ENCODE results near the gene COX11.
A peak's percentile ranks its signal among the peaks of the same experiment; 100 is the strongest.

Gene COX11, protein sequence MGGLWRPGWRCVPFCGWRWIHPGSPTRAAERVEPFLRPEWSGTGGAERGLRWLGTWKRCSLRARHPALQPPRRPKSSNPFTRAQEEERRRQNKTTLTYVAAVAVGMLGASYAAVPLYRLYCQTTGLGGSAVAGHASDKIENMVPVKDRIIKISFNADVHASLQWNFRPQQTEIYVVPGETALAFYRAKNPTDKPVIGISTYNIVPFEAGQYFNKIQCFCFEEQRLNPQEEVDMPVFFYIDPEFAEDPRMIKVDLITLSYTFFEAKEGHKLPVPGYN

DNA sequence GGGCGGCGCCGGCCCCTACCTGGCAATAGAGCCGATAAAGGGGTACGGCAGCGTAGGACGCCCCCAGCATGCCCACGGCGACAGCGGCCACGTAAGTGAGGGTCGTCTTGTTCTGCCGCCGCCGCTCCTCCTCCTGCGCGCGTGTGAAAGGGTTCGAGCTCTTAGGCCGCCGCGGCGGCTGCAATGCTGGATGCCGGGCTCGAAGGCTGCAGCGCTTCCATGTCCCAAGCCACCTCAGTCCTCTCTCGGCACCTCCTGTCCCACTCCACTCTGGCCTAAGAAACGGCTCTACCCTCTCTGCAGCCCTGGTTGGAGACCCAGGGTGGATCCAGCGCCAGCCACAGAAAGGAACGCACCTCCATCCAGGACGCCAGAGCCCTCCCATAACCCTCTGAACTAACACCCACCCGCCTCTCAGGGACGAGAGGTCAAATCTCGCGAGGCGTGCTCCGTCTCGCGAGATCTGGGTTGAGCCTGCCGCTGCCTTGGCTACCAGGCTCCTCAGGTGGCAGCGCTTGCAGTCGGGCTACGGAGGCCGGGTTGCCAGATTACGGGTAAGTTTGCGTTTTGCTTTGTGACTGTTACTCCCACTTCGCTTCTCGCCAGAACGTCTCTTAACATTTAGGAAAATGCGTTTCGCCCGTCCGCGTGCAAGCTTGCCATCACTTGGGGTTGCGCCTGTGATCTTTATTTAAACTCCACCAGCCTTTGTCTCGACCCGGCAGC lies at the start of gene COX11, which contains the start of gene STXBP4:
Gene COX11, minus strand, starts transcription at position 393 of the 726 bp plus-strand sequence. Its CDS starts 8 bp downstream, at position 385.
Gene STXBP4, plus strand, starts transcription at position 504 of the 726 bp plus-strand sequence. CDS start 17,455 bp downstream, outside the sequence.
- DNase-seq, result peak; percentile 92

DNA sequence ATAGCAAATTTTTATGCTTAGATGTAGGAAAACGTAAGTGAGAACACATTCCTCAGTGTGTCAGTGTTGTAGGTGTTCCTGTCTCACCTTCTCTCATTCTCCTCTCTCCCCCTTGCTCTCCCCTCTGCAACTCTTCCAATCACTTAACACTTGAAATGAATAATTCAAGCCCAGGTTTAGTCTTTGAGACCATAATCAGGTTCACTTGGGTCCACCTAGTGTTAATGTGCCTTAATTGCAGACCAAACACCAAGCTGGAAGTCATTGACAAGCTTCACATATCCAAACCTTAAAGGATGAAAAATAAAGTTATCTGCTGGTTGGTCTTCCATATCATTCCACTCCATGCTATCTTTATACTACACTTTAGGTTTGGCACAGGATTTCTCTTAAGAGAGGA lies 37.1 kb upstream of the COX11 start:
- no peak for DNase-seq

DNA sequence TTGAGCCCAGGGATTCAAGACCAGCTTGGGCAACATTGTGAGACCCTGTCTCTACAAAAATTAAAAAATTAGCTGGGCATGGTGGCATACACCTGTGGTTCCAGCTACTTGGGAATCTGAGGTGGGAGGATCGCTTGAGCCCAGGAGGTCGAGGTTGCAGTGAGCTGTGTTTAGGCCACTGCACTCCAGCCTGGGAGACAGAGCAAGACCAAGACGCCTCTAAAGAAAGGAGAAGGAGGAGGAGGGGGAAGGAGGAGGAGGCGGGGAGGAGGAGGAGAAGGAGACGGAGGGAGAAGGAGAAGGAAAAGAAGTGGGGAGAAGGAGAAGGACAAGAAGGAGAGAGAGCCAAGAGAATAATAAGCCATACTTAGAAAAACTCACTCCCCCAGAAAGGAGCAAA lies 36.0 kb upstream of the COX11 start:
- DNase-seq, result no peak

DNA sequence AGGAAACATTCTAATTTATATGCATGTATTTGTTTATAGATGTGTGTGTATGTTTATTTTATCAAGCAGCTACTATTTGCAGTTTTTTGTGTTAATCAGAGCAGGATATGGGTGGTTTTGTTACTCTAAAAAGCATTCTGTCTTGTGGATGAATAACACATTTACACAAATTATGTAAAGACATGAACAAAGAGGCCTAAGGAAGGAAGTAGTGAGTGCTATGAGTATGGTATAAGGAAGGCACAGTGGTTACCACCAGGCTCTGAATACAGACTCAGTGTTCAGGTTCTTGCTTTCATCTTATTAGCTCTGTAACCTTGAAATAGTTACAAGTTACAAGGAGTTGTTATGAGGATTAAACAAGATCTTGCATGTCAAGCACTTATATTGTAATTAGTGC lies 34.0 kb upstream of the COX11 start:
- DNase-seq, result no peak

DNA sequence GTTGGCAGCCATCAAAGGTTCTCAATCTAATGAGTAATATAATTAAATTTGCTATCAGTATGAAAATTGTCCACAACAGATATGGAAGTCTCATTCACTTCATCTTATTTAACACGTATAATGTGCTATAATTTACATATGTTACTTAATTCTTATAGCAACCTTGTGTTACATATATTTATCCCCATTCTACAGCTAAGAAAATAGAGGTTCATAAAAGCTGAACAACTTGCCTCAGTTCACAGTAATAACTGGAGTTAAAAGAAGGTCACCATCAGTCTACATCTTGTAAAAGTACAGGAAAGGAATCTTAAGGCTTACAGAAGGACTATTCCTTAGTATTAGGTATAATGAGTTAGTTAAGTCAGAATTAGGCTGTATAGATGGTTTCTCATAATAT lies 28.0 kb upstream of the COX11 start:
- no peak for DNase-seq

DNA sequence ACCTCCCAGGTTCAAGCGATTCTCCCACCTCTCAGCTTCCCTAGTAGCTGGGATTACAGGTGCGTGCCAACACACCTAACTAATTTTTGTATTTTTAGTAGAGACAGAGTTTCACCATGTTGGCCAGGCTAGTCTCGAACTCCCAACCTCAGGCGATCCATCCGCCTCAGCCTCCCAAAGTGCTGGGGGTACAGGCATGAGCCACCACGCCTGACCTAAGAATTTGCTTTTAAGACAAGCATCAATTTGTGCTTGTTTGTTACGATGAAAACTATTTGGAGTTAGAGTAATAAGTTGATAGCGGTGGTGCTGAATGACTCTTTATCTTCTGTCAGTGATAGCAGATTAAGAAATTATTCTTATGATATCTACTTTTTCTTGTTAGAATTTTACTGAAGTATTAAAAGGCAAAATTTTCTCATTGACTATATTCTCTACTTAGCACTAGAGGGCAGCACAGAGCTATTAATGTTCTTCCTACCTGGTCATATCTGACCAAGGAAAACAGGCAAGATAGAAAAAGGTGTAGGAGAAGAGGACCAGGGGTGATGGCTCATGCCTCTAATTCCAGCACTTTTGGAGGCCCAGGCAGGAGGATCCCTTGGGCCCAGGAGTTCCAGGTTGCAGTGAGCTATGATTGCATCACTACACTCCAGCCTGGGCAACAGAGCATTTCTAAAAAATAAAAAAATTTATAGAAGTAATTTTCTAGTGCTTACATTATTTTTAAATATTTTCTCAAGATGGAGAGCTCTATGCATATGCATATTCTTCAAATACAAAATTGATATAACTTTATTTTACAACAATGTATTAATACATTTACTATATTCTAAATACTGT lies 24.6 kb upstream of the COX11 start:
- no peak for DNase-seq

DNA sequence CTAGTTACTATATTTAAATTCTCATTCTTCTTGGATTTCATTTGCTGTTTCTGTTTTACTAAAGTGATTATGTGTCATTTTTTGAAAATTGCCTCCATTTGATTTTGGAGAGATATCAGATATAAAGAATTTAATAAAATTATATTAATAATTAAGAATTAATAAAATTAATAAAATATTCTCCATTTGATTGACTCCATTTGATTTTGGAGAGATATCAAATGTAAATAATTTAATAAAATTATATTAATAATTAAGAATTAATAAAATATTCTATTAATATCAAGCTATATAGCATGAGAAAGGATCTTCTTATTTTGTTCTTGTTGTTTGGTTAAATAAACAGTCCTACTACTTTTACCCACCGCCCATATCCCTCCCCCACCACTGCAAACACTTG lies 23.1 kb upstream of the COX11 start:
- no peak for DNase-seq

DNA sequence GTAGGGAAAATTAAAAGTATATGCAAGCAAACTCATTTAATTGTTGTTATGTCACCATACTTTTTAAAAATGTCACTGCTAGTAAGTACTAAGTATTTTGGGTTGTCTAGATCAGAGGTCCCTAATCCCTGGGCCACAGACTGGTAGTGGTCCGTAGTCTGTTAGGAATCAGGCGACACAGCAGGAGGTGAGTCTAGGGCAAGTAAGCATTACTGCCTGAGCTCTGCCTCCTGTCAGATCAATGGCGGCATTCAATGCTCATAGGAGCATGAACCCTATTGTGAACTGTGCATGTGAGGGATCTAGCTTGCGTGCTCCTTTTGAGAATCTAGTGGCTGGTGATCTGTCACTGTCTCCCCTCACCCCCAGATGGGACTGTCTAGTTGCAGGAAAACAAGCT lies 21.7 kb upstream of the COX11 start:
- DNase-seq, result no peak

DNA sequence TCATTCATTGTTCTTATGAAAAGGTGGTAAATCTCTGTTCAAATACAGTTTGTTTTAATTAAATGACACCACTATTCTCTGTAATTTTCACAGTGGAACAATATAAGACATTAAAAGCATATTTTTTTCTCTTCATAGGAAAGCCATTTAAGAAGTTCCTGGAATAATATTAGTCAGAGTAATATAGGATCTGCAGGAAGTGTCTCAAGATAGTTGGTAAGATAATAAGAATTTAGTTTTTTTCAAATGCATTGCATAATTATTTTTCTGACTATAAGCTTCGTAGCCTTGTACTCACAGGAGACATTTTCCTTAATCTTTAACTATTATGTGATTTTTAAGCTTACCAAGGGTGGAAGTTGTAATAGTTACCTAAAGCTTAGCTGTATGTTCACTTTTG lies 17.0 kb upstream of the COX11 start:
- no peak for DNase-seq

DNA sequence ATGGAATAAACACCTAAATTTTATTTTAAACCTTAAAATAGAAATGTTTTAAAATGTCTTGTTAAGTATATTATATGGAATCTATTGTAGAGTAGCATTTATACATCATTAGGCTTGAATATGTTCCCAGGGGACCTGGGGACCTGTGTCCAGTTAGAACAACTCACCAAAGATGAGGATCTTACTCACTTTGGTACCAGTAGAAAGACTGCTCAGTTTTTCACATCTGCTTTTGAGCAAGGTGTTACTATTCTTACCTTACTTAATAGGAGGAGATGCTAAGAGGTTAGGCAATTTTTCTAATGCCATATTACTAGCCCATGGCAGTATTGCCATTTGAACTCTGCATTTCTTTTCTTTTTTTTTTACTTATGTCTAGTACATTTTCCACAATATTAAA lies 14.8 kb upstream of the COX11 start:
- DNase-seq, result no peak

DNA sequence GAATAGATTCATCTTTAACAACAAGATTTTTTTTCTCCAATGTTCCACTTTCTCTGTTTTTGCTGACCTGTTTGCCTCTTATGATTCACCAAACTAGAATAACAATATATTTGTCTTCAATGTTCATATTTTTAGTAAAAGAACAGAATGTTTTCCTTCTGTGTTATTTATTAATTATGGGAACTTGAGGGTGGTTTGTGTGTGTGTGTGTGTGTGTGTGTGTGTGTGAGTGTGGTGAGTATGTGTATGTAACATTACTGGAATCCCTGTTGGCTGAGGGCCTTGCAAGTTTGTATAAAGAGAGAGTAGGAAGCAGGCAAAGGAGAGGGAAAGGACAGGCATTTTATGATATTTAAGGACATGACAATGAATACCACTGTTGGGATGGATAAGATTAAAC lies 13.9 kb upstream of the COX11 start:
- DNase-seq, result no peak

DNA sequence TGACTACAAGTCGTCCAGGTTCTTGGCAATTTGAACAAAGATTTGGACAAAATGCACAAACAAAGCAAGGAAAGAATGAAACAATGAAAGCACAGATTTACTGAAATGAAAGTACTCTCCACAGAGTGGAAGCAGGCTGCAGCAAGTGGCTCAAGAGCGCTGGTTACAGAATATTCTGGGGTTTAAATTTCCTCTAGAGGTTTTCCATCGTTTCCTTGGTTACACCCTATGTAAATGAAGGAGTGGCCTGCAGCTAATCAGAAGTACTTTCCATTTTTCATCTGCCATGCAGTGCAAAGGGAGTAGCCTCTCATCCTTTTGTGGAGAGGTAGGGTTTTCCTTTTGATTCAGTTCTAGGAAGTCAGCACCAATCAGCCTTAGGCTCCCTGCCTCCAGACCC lies 11.9 kb upstream of the COX11 start:
- DNase-seq, result no peak

DNA sequence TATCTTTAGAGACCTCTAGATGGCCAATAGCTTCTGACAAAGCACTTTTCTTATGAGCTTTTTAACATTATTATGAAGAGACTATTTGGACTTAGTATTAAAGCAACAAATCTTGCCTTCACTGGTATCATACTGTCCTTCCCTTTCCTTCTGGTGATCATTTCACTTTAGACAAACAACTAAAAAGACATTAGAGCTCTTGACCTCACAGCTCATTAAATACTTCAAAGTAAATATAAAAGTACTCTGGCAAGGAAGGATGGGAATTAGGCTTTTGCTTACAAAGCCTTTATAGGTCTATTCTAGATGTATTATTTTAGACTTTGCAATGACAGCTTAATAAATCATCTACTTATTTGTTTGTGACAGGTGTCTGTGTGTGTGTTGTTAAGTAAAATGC lies 11.2 kb upstream of the COX11 start:
- DNase-seq, result no peak

DNA sequence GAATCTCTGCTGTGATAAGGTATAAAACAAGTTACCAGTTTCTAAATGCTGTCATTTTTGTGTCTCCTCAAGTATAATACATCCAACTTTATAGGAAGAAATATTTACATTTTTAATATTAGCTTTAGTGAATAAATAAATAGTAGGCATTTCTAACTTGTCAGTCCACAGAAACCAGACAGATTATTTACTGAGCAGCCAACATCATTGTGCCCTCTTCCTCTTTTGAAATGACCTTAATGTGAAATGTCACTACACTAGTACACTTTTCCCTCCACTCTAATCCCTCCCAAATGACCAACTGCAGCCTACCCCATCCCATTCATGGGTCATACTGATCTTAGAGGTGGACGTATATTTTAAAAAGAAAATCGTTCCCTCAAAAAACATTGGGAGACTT lies 9.3 kb upstream of the COX11 start:
- DNase-seq, result no peak

DNA sequence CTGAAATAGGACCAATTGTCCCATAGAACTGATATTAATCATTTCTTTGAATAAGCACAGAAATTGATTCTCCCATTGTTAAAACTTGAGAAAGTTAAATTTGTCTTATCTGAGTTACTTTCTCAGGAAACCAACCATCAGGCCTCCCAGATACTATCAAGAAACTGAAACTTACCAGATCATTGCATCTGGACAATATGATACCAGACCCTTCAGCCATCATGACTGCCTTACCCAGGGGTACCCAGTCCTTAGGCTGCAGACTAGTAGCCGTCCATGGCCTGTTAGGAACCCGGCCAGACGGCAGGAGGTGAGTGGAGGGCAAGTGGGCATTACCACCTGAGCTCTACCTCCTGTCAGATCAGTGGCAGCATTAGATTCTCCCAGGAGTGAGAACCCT lies 7.9 kb upstream of the COX11 start:
- DNase-seq, result no peak

DNA sequence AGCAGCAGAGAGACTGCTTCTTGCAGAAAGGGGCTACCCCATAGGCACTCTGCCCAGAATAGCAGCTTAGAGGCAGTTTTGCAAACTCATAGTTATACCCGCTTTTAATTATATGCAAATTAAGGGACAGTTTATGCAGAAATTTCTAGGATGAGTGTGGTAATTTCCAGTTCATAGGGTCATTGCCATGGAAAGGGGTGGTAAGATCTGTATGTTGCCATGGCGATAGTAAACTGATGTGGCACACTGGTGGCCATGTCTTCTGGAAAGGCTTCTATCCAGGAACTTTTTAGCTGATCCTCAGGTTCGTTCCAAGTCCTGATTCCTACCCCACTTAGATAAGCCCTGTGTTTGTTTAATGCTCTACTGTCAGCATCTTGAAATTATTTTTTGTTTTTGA lies 6.3 kb upstream of the COX11 start:
- no peak for DNase-seq

DNA sequence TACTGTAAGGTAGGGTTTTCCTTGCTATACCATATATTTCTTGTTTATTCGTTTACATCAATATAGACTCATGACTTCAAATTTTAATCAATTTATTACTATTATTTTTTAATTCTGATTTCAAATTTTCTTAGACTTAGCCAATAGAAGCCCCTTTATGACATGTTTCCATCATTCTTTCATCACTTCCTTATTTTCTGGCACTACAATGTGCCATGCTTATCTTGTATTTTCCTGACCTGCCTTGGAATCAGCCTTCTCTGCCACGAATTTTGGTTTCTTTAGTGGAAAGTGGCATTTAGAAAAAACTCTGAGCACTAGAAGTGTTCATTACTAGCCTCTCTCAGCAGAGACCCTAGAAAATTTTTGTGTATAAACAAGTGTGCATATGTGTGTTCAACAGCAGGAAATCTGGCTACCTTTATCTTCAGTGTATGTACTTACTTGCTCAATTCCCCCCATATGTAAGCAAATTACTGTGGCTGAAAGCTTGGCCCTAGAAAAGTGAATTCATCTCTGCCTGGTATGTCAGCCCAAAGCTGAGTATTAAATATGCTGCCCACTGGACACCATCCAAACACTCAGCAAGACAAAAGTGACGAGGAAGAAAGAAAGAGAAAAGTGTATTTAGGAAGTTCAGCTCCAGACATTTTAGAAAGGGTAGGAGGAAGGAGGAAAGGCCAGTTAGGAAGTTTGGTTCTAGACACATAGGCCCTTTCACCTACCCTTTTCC lies 4.1 kb upstream of the COX11 start:
- DNase-seq, result no peak

DNA sequence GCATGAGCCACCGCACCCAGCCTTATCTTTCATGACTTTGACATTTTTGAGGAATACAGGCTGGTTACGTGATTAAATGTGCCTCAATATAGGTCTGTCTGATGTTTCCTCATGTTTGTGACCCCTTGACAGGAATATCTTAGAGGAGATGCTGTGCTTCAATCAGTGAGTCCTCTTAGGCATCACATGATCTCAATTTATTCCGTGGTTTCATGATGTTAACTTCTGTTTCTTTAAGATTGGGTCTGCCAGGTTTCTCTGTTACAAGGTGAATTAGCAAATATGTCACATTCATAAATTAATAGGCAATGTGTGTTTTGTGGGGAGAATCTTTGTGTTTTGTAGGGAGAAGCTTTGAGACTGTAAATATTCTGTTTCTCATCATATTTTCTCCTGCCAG lies 3.4 kb upstream of the COX11 start:
- DNase-seq, result no peak

DNA sequence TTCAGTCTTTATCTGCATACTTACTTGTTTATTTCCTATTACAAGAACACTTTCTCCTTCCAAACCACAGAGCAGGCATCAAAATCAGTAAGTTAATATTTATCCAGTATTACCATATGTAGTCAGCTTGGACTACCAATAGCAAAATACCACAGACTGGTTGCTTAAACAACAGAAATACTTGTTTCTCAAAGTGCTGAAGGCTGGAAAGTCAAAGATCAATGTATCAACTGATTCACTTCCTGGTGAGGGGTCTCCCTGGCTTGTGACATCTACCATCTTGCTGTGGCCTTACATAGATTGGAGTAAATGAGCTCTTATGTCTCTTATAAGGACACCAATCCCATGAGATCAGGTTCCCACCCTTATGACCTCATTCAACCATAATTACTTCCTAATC lies 2.7 kb upstream of the COX11 start:
- no peak for DNase-seq

DNA sequence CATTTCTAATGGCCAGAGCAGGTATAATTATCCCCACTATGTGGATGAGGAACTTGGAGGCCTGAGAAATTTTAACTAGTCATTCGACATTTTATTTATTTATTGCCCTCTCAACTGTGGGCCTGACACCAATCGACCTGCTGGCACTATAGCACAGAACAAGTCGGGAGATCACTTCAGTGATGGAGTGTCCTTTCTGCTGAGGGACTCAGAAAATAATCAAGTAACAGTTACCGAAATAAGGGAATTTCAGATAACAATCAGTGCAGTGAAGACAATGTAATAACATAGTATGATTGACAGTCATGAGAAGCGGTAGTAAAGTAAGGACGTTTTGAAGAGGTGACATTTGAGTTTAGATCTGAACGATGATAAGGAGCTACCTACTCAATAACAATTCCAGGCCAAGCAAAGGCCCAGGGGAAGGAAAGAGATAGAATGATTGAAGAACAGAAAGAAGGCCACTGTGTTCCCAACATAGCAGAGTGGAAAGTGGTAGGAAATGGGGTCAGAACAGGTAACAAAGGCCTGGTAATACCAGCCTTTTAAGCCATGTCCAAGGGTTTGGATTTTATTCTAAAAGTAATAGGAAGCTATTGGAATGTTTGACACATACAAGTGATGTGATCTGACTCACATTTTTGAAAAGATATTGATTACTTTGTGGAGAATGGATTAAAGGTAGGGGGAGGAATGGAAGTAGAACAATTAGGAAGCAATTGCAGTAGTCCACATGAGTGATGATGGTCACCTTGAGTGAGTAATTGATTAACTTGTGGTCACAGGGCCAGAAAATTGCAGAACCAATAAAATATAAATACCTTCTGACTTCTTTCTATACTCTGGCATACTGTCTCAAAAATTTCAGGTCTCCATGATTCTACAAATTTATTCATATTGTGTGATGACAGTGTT lies 1.5 kb upstream of the COX11 start:
- DNase-seq, result no peak

DNA sequence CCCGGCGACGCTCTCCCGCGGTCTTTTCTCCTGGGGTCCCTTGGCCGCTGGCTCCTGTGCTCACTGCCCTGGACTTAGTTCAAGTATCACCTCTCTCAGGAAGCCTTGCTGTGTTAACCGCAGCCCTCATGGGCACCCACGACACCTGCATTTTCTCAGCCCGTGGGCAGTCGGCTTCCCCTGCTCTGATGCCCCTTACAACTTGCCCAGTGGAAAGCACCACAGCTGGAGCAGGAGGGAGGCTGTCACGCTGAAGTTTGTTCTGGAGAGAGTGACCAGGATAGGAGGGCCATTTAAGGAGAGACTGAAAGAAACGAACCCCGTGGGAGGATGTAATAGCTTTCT lies 506 bp upstream of the COX11 start:
- no peak for DNase-seq

DNA sequence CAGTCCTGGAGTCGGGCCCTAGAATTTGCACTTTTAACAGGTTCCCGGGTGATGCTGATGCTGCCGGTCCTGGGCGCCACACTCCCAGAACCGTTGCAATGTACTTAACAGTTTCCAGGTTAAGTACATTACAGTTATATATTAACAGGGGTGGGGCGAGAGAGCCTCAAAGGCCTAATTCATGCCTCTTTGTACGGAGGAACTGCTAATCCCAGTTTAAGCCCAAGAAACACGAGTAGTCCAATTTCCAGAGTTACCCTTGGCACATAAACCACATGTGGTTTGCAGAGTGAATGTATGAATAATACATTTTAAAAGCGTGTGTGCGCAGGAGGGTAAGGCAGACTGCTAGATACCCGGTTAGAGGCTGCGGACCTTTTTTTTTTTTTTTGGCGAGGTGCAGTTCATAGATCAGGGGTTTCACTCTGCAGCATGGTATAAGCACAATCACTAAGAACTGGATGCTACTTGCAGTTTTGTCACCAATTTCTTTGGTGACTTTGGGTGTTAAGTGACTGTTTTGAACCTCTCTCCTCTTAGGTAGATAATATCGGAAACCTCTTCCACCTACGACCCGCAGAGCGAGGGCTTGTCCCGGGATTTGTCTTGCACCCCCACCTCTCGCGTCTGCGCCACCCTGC lies 713 bp downstream of the COX11 start:
- no peak for DNase-seq

Data from stimulated activated CD4-positive, alpha-beta T cell treated with anti-CD3 and anti-CD28 coated beads, Interleukin-4, amount 100 ng/mL, for 1 hour (primary cell).